Activated T-cell treated with anti-CD3 and anti-CD28 coated beads, Interleukin-2, amount 50 U/mL, for 4 hours (primary cell): Measurements from ENCODE around the gene HSFX1. TPM values are rescaled to one million over a fixed set of nuclear protein-coding genes. Genes with fewer than 3 reads are reported as not detected.
"Not testable (repeated sequence)": the region's sequence is repeated elsewhere in the genome, so short reads cannot be mapped to it uniquely, and the experiment has no call there.

Experiments
- ATAC-seq, 2 donors: fragments of 200-7000 bp; cut with Tn5 transposase; one replicate each; pipeline ENCODE4 v1.10.0; 2021
- DNase-seq: peaks from one replicate; pipeline ENCODE4 v3.0.0-alpha.2; 2020
- H3K27me3 Mint-ChIP-seq: one replicate; pipeline ENCODE4 v1.8.0; 2021; ENCODE audit warnings: low read depth, mixed read lengths
- H3K36me3 Mint-ChIP-seq: one replicate; pipeline ENCODE4 v1.8.0; 2022; ENCODE audit warnings: mixed read lengths; ENCODE audit not compliant: insufficient read depth
- H3K4me1 Mint-ChIP-seq: one replicate; pipeline ENCODE4 v1.8.0; 2021; ENCODE audit warnings: low read depth, mixed read lengths
- H3K4me3 Mint-ChIP-seq: one replicate; pipeline ENCODE4 v1.8.0; 2021; ENCODE audit warnings: mild to moderate bottlenecking, moderate library complexity, mixed read lengths
- H3K9me3 Mint-ChIP-seq: one replicate; pipeline ENCODE4 v1.8.0; 2021; ENCODE audit warnings: mixed read lengths
- total RNA-seq, 3 donors: library from RNA; stranded (reverse); gene quantifications; one replicate each; pipeline ENCODE4 v1.2.1, GENCODE V29; 2021

Gene HSFX1, protein sequence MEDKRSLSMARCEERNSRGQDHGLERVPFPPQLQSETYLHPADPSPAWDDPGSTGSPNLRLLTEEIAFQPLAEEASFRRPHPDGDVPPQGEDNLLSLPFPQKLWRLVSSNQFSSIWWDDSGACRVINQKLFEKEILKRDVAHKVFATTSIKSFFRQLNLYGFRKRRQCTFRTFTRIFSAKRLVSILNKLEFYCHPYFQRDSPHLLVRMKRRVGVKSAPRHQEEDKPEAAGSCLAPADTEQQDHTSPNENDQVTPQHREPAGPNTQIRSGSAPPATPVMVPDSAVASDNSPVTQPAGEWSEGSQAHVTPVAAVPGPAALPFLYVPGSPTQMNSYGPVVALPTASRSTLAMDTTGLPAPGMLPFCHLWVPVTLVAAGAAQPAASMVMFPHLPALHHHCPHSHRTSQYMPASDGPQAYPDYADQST
- total RNA-seq: under 1 TPM in 2 of 3 donors, not detected in 1; 0.22 to 0.34 TPM

- not testable (repeated sequence) for H3K4me3 Mint-ChIP-seq, H3K4me1 Mint-ChIP-seq, H3K27me3 Mint-ChIP-seq, DNase-seq, H3K9me3 Mint-ChIP-seq, ATAC-seq, H3K36me3 Mint-ChIP-seq
Observed at GRCh38 chrX:149773768-149774167, at the start of gene HSFX1. Gene HSFX1 (plus strand): TSS chrX:149774068. CDS start chrX:149774682, 614 bp downstream.

DNA sequence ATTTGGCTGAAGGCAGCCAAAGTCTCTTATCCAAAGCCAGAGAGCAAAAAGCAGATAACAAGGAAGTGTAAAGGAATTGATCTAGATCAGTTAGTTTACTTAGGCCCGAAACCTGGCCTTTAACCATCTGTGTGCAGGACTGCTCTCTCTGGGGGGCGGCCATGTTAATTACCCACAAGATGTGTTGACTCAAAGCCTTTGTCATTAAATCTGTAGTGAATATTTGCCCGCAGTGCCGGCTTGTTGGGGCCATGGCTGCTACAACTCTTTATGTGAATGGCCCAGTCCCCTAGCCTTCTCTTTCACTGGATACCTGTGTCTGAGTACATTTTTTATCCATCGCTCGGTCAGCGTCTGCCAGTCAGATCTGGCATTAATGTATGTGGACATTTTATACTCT is 46.6 kb upstream of the HSFX1 start:
- not testable (repeated sequence) for H3K4me1 Mint-ChIP-seq, H3K4me3 Mint-ChIP-seq, ATAC-seq, H3K27me3 Mint-ChIP-seq, H3K36me3 Mint-ChIP-seq, DNase-seq, H3K9me3 Mint-ChIP-seq

GRCh38 chrX:149742269-149742668 is 31.6 kb upstream of the HSFX1 start:
- not testable (repeated sequence) for H3K9me3 Mint-ChIP-seq, H3K4me3 Mint-ChIP-seq, DNase-seq

DNA sequence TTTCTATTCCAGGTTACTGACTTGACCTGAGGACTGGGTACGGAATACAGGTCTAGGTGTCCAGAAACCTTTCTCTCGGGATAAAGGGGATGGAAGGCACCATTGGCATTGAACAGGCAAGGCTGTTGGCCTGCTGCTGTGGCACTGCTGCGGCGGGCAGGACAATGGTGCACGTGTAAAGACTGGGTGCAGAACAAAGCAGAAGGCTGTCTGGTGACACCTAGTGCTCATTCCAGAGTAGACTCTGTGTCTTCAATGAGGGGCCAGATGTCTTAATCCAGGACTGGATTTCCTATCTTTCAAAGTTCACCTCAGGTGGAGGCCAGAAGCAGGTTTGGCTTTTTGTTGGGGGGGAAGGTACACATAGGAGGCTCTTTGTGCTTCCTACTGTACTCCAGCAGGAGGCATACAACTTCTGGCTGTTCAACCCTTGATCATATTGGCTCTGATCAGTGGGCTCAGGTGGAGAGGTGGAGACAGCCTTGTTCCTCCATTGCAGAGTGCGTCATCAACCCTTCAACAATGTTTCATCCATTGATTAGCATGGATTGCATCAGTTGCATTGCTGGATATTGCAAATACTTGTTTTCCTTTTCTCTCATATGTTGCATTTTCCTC is 27.4 kb upstream of the HSFX1 start:
- not testable (repeated sequence) for H3K4me3 Mint-ChIP-seq, H3K4me1 Mint-ChIP-seq, H3K36me3 Mint-ChIP-seq, H3K27me3 Mint-ChIP-seq, DNase-seq, H3K9me3 Mint-ChIP-seq
- peak in 1 of 2 donors; percentile 35 for ATAC-seq

More at GRCh38 chrX:149742269-149742668, 31.6 kb upstream of the HSFX1 start:
- H3K27me3 Mint-ChIP-seq, H3K36me3 Mint-ChIP-seq, ATAC-seq, H3K4me1 Mint-ChIP-seq: not testable (repeated sequence)

DNA sequence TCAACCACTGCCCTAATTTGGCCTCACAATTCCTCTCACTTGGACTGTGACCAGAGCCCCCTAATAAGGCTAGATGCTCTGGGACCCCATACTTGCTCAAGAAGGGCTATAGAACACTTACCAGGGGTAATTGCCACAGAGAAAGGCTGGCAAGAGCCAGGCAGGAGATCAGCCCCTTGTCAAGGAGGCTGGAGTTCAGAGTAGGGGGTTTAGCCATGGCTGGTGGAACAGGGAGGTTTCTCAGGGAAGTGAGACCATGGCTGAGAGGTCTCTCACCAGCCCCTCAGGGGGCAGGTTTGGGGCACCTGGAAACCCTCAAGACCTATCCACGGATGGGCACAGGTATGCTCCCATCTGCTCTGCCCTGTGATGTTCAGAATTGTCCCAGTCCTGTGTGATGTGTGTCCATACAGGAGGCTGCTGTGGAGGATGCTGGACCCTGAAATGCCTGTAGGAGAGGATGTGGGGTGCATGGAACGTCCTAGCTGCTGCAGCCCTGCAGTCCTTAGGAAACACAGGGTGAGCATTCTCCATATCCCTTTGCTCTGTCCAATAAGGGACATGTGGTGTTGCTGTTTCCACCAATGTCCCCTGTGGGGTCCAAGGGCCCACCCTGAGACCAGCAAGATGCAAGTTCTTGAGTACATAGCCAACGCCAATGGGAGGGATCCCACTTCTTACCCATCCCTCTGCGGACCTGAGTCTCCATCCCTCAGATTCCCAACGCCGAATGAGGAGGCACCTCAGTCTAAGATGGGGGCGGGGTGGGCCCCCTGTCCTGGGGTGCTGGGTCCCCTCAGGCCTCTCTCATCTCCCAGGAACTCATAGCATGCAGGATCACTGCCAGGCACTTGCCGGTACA is 16.4 kb upstream of the HSFX1 start:
- H3K4me1 Mint-ChIP-seq: no peaks in the 10 kb centered on the region
- no peaks in the 10 kb centered on the region for H3K9me3 Mint-ChIP-seq
- H3K4me3 Mint-ChIP-seq: no peak overlapping the region
- H3K27me3 Mint-ChIP-seq: no peaks in the 10 kb centered on the region
- no peaks in the 10 kb centered on the region for H3K36me3 Mint-ChIP-seq
- no peak for DNase-seq
- no peak for ATAC-seq

DNA sequence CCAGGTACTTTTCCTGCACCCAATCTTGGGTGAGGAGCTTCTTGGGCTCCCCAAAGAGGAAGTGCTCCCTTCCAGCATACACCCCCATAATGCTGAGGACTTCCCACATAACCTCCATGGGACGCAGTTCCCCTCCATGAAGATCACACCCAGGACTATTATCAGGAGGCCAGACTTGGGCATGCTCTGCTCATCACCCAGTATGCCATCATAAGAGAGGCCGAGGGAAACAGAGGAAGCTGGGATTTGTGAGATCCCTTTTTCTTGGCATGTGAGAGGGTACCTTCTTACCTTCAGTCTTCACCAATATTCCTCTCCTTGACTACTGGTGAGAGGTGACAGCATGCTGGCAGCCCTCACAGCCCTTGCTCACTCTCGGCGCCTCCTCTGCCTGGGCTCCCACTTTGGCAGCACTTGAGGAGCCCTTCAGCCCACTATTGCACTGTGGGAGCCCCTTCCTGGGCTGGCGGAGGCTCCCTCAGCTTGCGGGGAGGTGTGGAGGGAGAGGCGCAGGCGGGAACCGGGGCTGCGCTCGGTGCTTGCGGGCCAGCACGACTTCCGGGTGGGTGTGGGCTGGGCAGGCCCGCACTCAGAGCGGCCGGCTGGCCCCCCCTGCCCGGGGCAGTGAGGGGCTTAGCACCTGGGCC is 15.7 kb upstream of the HSFX1 start:
- H3K4me3 Mint-ChIP-seq: no peak overlapping the region
- H3K36me3 Mint-ChIP-seq: no peaks in the 10 kb centered on the region
- no peaks in the 10 kb centered on the region for H3K27me3 Mint-ChIP-seq
- ATAC-seq (no peak), DNase-seq (no peak)
- H3K4me1 Mint-ChIP-seq: no peaks in the 10 kb centered on the region
- no peaks in the 10 kb centered on the region for H3K9me3 Mint-ChIP-seq

- not testable (repeated sequence) for ATAC-seq, H3K9me3 Mint-ChIP-seq, H3K27me3 Mint-ChIP-seq, H3K4me3 Mint-ChIP-seq, DNase-seq, H3K4me1 Mint-ChIP-seq, H3K36me3 Mint-ChIP-seq
Observed at GRCh38 chrX:149758715-149759078, 15.2 kb upstream of the HSFX1 start.

- no peaks in the 10 kb centered on the region for H3K9me3 Mint-ChIP-seq
- no peaks in the 10 kb centered on the region for H3K4me1 Mint-ChIP-seq
- no peaks in the 10 kb centered on the region for H3K36me3 Mint-ChIP-seq
- no peaks in the 10 kb centered on the region for H3K27me3 Mint-ChIP-seq
- no peak overlapping the region for H3K4me3 Mint-ChIP-seq
- no peak for DNase-seq
- no peak for ATAC-seq
Observed at GRCh38 chrX:149759824-149760223, 14.0 kb upstream of the HSFX1 start.

DNA sequence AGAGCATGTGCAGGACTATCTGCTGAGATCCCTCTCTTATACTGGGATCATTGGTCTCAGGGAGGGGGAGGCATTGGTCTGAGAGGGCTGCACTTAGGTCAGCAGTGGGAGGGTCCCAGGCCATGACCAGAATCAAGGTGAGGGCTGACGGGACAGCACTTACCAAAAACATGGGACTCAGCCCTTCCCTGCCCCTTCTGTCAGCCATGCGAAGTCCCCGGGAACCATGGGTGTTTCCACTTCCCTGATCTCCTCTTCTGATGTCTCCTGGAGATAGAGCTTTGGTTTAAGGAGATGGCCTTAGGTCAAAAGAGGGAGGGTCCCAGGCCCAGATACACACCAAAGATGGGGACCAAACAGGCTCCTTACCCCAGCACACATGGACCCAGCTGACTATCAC is 12.9 kb upstream of the HSFX1 start:
- Mint-ChIP-seq H3K9me3 (no peaks in the 10 kb centered on the region), H3K4me3 (no peak overlapping the region), H3K27me3 (no peaks in the 10 kb centered on the region), H3K4me1 (no peaks in the 10 kb centered on the region), H3K36me3 (no peaks in the 10 kb centered on the region)
- no peak for DNase-seq
- ATAC-seq: no peak

DNA sequence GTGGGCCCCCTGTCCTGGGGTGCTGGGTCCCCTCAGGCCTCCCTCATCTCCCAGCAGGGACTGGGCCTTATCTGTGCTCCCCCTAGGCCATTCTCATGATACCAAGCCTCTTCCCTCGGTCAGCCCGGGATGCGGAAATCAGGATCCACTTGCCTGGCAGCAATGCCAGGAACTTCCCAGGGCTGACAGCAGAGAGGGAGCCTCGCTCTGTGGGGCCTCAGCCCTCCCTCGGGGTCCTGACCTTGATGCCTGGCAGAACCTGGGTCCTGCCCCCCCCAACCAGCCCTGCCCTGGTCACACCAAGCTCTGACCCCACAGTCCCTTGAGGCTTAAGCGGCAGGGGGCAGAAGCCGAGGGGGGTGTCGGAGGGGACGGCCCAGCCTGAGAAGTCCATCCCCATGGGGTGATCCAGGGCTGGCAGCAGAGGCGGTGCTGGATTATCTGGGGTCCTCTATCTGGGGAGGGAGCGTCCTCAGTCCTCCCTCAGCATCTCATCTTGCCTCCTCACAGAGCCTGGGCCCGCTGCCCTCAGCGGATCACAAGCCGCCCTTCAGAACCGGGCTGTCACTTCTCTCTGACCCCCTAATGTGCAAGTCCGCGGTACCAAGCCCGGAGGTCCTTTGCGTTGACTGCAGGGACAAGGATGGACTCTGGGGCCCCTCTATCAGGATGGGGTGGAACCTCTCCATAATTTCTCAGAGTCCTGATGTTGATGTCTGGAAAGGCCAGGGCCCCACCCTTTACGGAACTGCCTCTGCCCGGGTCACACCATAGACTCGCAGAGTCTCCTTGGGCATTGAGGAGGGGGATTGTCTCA is 11.8 kb upstream of the HSFX1 start:
- H3K4me1 Mint-ChIP-seq, H3K4me3 Mint-ChIP-seq, H3K9me3 Mint-ChIP-seq, ATAC-seq, H3K27me3 Mint-ChIP-seq, H3K36me3 Mint-ChIP-seq, DNase-seq: not testable (repeated sequence)

DNA sequence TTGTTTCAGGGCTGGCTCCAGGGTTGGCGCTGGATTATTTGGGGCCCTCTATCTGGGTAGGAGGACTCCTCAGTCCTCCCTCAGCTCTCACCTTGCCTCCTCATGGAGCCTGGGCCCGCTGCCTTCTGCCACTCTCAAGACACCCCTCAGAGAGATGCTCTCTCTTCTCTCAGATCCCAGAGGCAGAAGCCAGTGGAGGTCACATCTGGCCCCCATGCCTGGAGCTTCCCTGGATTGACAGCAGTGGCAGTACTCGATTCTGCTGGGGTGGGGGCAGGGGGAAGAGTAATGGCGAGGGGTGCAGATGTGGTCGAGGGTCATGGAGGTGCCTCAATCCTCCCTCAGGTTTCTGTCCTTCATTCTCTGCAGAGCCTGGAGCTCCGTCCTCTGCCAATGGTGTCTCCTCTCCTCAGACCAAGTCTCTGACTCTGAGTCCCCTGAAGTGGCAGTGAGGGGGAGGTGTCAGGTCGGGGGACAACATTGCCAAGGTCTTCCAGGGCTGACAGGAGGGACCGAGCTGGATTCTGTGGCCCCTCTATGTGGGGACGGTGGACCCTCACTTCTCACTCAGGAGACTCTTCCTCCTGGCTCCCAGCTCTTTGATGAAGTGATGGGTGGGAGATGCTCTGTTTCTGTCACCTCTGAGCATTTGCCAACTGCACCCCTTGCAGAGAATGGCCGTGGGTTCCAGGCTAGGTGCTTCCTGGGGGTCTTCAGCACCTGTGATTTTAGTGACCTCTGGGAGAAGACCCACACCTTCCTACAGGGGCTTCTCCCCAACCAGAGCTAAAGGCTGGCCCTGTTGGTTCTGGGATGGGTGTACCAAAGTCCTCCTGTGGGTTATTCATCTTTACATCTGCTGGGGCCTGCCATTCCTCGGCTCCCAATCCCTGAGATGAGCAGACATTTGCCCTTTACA is 10.9 kb upstream of the HSFX1 start:
- H3K36me3 Mint-ChIP-seq: no peaks in the 10 kb centered on the region
- H3K4me1 Mint-ChIP-seq: no peaks in the 10 kb centered on the region
- no peak overlapping the region for H3K4me3 Mint-ChIP-seq
- DNase-seq: no peak
- no peak for ATAC-seq
- H3K27me3 Mint-ChIP-seq: no peaks in the 10 kb centered on the region
- H3K9me3 Mint-ChIP-seq: no peaks in the 10 kb centered on the region

DNA sequence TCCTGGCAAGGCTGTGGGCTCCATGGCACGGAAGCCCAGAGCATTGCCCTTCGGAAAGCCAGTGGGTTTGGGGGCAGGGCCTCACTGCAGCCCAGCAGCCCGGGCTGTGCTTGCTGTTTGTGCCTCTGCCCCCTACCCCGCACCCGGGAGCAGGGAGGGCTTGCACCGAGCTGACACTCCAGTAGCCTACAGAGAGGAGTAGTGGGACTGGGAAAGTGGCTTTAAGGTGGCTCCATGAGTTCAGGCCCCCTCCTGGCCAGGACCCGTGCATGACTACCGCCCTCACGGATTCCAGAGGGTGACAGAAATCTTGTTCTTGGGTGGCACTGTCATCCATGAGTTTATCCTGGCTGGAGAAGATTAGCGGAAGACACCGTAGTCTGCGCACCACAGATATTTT is 3.5 kb upstream of the HSFX1 start:
- not testable (repeated sequence) for H3K4me3 Mint-ChIP-seq, H3K36me3 Mint-ChIP-seq, H3K9me3 Mint-ChIP-seq, DNase-seq, ATAC-seq, H3K4me1 Mint-ChIP-seq, H3K27me3 Mint-ChIP-seq

DNA sequence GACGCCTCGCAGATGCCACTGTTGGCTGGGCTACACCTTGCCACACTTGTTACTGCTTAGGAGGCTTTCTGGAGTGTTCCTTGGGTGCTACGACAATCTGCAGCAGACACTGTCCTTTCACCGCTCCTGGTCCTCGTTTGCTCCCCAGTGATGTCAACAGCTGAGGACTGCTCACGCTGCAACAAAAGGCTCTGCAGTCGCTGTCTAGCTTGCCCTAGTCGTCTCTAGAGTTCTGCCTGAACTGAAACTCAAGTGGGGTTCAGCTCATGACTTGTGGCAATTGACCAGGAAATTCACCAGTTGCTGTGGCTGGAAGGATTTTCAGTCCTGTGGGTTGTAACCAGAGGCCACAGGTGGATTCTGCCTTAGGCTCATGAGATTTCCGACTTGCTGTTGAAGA is 842 bp upstream of the HSFX1 start:
- H3K4me1 Mint-ChIP-seq, H3K9me3 Mint-ChIP-seq, H3K36me3 Mint-ChIP-seq, DNase-seq, ATAC-seq, H3K4me3 Mint-ChIP-seq, H3K27me3 Mint-ChIP-seq: not testable (repeated sequence)
